ENCODE results near the gene HES1. TPM values are rescaled to one million over a fixed set of nuclear protein-coding genes. Genes with fewer than 3 reads are reported as not detected.
A peak's percentile ranks its signal among the peaks of the same experiment; 100 is the strongest.

The HES1 gene
- total and polyA plus RNA-seq, 5 experiments from 2014 or later: not detected

DNA sequence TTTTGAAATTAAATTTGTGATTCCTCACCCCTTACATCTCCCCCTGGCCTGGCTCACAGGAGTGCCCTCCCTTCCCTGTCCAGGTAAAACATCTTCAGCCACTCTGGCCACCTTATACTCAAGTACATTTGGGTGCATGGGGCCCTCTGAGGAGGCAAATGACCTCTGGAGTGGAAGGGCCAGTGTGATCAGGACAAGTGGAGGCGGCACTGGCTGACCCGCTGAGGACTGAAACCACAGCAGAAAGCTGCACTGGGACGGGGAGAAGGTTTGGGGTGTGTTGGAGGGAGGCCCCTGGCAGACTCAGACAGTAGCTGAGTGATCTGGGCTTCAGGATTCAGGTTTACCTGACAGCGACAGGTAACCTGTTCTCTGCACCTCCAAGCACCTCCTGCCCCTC, 24.2 kb downstream of the HES1 start:
- Mint-ChIP-seq H3K27me3 (peaks cover 10 to 45% (median 28%) of the 10 kb centered on the region in 5 donors), H3K9me3 (peaks cover 0 to under 1% (median 0%) of the 10 kb centered on the region in 9 donors), H3K4me3 (no peak overlapping the region), H3K27ac (no peak overlapping the region), H3K4me1 (no peaks in the 10 kb centered on the region), H3K36me3 (no peaks in the 10 kb centered on the region)
- POLR2A ChIA-PET: no interaction called here
- DNase-seq (no peak), ATAC-seq (no peak)

GRCh38 chr3:194161131-194162045, 25.4 kb downstream of the HES1 start:
- peaks cover 12 to 48% (median 33%) of the 10 kb centered on the region in 5 donors for H3K27me3 Mint-ChIP-seq
- POLR2A ChIA-PET: no interaction called here
- H3K27ac Mint-ChIP-seq: peak overlapping the region in 1 of 10 donors; percentile 18
- no peaks in the 10 kb centered on the region for H3K4me1 Mint-ChIP-seq
- DNase-seq (no peak), ATAC-seq (no peak)
- H3K36me3 Mint-ChIP-seq: no peaks in the 10 kb centered on the region
- no peak overlapping the region for H3K4me3 Mint-ChIP-seq
- H3K9me3 Mint-ChIP-seq: no peaks in the 10 kb centered on the region

GRCh38 chr3:194162070-194162678, 26.2 kb downstream of the HES1 start:
- Mint-ChIP-seq H3K4me3 (no peak overlapping the region), H3K36me3 (no peaks in the 10 kb centered on the region), H3K9me3 (no peaks in the 10 kb centered on the region), H3K27ac (peak overlapping the region in 1 of 10 donors; percentile 18), H3K4me1 (no peaks in the 10 kb centered on the region), H3K27me3 (peaks cover 10 to 56% (median 30%) of the 10 kb centered on the region in 5 donors)
- ATAC-seq (no peak), DNase-seq (no peak)
- POLR2A ChIA-PET: no interaction called here

DNA sequence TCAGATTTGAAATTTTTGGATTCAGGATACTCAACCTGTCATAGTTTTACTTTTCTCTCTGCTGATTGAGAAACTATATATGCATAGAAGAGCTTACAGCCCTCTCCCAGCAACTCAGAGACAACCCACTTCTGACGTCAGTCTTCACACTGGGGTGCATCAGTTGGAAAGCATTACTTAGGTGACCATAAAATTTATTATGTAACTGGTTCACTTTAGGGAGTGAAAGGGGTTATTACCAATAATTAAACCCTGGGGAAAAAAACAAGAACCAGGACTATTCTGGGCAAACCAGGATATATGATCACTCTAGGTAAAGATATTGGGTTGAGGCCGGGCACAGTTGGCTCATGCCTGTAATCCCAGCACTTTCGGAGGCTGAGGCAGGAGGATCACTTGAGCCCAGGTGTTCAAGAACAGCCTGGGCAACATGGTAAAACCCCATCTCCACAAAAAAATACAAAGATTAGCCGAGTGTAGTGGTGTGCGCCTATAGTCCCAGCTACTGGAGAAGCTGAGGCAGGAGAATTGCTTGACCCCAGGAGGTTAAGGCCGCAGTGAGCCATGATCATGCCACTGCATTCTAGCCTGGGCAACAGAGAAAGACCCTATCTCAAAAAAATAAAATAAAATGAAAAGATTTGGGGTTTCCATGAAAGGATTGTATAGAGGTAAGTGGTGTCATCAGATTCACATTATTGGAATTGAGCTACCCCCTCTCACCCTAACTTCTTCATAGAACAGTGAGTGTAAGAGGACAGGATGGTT, 27.1 kb downstream of the HES1 start:
- ATAC-seq (no peak), DNase-seq (no peak)
- POLR2A ChIA-PET: no interaction called here
- no peaks in the 10 kb centered on the region for H3K9me3 Mint-ChIP-seq
- H3K4me3 Mint-ChIP-seq: no peak overlapping the region
- H3K36me3 Mint-ChIP-seq: no peaks in the 10 kb centered on the region
- H3K27me3 Mint-ChIP-seq: peaks cover 9 to 62% (median 34%) of the 10 kb centered on the region in 5 donors
- H3K27ac Mint-ChIP-seq: no peak overlapping the region
- no peaks in the 10 kb centered on the region for H3K4me1 Mint-ChIP-seq

DNA sequence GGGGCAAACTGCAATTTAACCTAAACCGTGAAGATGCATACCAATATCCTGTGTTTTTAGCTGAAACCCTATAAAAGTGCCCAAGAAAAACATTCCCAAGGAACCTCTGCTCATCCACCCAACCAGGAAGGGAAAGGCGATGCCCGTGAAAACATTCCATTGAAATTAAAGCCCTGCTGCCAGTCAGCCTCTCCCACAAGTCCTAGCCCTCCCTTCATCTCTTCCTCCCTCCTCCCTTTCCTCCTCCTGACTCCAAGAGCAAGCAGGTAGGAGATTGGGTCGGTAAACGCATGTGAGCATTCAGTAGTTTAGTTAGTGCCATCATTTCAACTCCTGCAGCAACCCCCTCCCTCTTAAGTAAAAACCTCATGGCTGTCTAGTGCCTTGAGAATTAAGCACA, 27.7 kb downstream of the HES1 start:
- ATAC-seq (no peak), DNase-seq (no peak)
- POLR2A ChIA-PET: no interaction called here
- H3K36me3 Mint-ChIP-seq: no peaks in the 10 kb centered on the region
- no peaks in the 10 kb centered on the region for H3K4me1 Mint-ChIP-seq
- H3K27ac Mint-ChIP-seq: no peak overlapping the region
- no peaks in the 10 kb centered on the region for H3K9me3 Mint-ChIP-seq
- H3K4me3 Mint-ChIP-seq: no peak overlapping the region
- peaks cover 9 to 68% (median 35%) of the 10 kb centered on the region in 5 donors for H3K27me3 Mint-ChIP-seq

DNA sequence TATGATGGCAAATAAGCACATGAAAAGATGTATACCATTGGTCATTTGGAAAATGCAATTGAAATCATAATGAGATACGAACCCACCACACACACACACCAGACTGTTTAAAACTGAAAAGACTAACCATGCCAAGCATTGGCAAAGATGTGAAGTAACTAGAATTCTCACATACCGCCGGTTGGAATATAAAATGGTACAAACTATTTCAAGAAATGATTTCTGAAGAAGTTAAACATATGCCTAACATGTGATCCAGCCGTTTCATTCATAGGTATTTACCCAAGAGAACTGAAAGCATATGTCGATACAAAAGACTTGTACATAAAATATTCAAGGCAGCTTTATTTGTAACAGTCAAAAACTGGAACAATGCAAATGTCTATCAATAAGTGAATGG, 28.9 kb downstream of the HES1 start:
- ATAC-seq (no peak), DNase-seq (no peak)
- Mint-ChIP-seq H3K36me3 (no peaks in the 10 kb centered on the region), H3K27ac (no peak overlapping the region), H3K4me3 (no peak overlapping the region), H3K9me3 (no peaks in the 10 kb centered on the region), H3K4me1 (no peaks in the 10 kb centered on the region), H3K27me3 (peaks cover 9 to 80% (median 38%) of the 10 kb centered on the region in 5 donors)
- POLR2A ChIA-PET: no interaction called here

GRCh38 chr3:194165271-194166018, 29.5 kb downstream of the HES1 start:
- no peaks in the 10 kb centered on the region for H3K4me1 Mint-ChIP-seq
- H3K27me3 Mint-ChIP-seq: peaks cover 9 to 79% (median 38%) of the 10 kb centered on the region in 5 donors
- no peak for DNase-seq
- no peak for ATAC-seq
- H3K9me3 Mint-ChIP-seq: no peaks in the 10 kb centered on the region
- H3K36me3 Mint-ChIP-seq: no peaks in the 10 kb centered on the region
- no peak overlapping the region for H3K4me3 Mint-ChIP-seq
- no peak overlapping the region for H3K27ac Mint-ChIP-seq
- POLR2A ChIA-PET: no interaction called here

DNA sequence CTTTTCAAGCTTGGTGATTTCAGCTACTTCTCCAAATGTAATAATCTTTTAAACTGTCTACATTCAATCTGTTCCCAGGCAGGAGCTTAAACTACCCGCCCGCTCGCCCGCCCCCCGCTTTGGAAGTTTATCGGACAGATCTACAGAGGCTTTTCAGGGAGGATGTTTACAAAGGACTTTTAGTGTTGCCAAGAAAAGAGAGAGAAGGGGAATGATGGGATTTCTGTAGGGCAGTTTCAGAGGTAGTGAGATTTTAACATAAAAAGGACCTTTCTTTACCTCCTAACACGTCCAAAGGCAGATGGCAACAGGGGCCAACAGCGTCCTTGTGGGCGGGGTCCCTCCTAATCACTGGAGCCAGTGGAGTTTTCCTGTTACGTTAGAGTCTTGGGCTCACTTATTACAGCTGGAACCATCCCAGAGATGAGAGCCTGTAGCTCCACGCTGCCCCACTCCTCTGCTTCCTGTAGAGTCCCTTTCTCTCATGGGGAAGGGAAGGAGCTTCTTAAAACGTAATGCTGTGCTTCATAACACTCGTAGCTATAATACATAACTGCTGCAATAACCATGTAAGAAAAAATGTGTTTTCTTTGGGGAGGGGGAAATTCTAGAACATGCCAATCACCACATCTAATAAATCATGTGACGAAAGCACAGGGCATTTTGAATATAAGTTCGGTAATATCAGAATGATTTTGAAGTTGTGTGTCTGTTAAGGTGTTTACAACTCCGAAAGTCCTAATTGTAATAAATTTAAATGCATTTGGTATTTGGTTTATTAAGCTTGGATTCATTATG, 30.9 kb downstream of the HES1 start:
- Mint-ChIP-seq H3K4me3 (no peak overlapping the region), H3K36me3 (no peaks in the 10 kb centered on the region), H3K4me1 (no peaks in the 10 kb centered on the region), H3K27ac (no peak overlapping the region), H3K9me3 (no peaks in the 10 kb centered on the region), H3K27me3 (peaks cover 8 to 65% (median 25%) of the 10 kb centered on the region in 5 donors)
- ATAC-seq: no peak
- no peak for DNase-seq
- POLR2A ChIA-PET: no interaction called here

DNA sequence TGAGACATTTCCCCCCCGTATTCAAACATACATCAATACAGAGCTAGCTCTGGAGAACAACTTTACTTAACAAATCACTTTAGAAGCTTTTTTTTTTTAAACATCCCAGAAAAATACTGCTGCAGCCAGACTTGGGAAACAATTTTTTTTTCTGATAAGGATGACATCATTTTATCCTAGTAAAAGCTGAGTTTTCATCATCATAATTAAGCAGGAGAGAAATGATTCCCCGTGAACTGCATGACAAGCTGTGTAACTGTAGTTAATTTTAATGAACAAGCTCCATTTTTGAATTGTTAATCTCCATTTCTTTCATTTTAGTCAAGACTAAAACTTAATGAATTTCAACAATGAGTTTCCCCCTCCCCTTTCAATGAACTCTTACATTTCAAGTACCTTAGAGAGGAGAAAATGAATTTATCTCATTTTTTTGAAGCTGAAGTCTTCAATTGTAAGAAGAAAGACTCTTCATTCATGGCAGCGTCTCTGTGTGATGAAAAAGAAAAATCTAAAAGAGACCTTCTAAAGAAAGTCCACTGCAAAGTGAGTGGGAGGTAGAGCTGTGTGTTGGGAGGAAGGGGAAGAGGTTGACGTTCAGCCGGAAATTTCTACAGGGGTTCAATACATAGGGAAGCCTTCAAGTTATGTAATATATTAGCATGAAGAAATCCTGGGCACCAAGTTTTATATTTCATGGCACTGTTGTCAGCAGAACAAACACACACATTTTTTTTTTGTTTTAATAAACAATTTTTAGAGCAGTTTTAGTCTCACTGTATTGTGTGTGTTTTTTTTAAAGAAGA, 31.7 kb downstream of the HES1 start:
- POLR2A ChIA-PET: no interaction called here
- Mint-ChIP-seq H3K4me3 (no peak overlapping the region), H3K36me3 (no peaks in the 10 kb centered on the region), H3K27ac (no peak overlapping the region), H3K27me3 (peaks cover 8 to 60% (median 20%) of the 10 kb centered on the region in 5 donors), H3K9me3 (no peaks in the 10 kb centered on the region), H3K4me1 (peaks cover 0 to 2% (median 0%) of the 10 kb centered on the region in 4 donors)
- ATAC-seq: no peak
- no peak for DNase-seq

- no peak overlapping the region for H3K4me3 Mint-ChIP-seq
- no peaks in the 10 kb centered on the region for H3K36me3 Mint-ChIP-seq
- no peak overlapping the region for H3K27ac Mint-ChIP-seq
- POLR2A ChIA-PET: no interaction called here
- no peak for DNase-seq
- peaks cover 6 to 56% (median 17%) of the 10 kb centered on the region in 5 donors for H3K27me3 Mint-ChIP-seq
- H3K9me3 Mint-ChIP-seq: no peaks in the 10 kb centered on the region
- ATAC-seq: no peak
- H3K4me1 Mint-ChIP-seq: peaks cover 0 to 2% (median 0%) of the 10 kb centered on the region in 4 donors
Measured at GRCh38 chr3:194168994-194169393, 33.0 kb downstream of the HES1 start.

DNA sequence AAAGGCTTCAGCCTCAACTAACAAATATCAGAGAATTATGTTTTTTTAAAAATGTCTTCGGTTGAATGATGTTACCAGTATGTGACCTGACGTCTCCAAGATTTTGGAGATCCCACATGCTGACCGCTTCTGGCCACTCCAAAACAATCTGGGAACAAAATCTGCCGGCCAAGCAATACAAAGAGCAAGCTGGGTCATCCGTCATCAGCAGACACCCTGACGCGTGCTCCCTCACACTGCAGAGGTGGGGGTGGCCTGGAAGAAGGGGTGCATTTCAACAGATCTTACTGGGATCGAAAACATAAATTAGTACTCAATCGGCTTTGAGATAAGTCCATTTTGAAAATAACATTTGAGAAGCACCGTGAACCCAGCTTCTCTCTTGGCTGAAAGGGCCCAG, 33.6 kb downstream of the HES1 start:
- Mint-ChIP-seq H3K4me3 (no peak overlapping the region), H3K27me3 (peaks cover 6 to 50% (median 15%) of the 10 kb centered on the region in 5 donors), H3K27ac (no peak overlapping the region), H3K9me3 (no peaks in the 10 kb centered on the region), H3K4me1 (peaks cover 0 to 2% (median 0%) of the 10 kb centered on the region in 4 donors), H3K36me3 (no peaks in the 10 kb centered on the region)
- POLR2A ChIA-PET: no interaction called here
- DNase-seq (no peak), ATAC-seq (no peak)

All from naive thymus-derived CD8-positive, alpha-beta T cell (primary cell).